Upper lobe of left lung (tissue), 4 donors: Measurements from ENCODE around the gene SLC35G1.

Source experiments
- EP300 ChIP-seq, 4 donors: sonication (generic); formaldehyde crosslinking; IDR thresholded peaks; one replicate each; pipeline ENCODE4 v1.5.1; 2017; ENCODE audit warnings: antibody characterized with exemption in 4 of 4, control low read depth in 2 of 4
- POLR2A ChIP-seq, 4 donors: fragments of 450-650 bp; IDR thresholded peaks; one replicate each; pipeline ENCODE4 v1.5.1; 2016 to 2017; ENCODE audit warnings: antibody characterized with exemption in 4 of 4, mild to moderate bottlenecking in 2 of 4
- POLR2AphosphoS5 ChIP-seq, 2 donors: sonication (generic); formaldehyde crosslinking; IDR thresholded peaks; one replicate each; pipeline ENCODE4 v1.5.1; 2017; ENCODE audit warnings: antibody characterized with exemption in 2 of 2
- TF ChIP-seq, protein P1 (sequence below), 6 experiments: fragments of 450-650 bp in 4 of 6; fragments of 200-600 bp in 2 of 6; sonication (generic) in 2 of 6; IDR thresholded peaks; one replicate each; pipeline ENCODE4 v1.5.1; 2016 to 2019; ENCODE audit warnings: antibody characterized with exemption in 6 of 6

DNA sequence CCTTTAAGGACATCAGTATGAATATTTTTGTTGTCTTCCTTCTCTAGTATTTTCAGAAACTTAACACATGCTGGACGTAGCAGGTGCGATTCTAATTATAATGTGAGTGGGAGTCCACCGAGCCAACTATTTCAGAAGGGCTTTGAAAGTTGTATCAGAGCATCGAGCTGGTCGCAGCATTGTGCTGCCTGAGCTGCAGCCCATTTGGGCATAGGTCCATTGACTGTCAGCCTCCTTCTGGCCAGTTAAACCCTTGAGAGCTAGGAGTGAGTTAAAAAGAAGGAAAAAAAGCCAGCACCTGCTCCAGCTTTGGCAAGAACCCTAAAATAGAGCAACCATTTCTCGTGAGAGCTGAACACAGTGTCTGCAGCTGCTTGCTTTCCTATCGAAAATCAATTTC lies 47.8 kb downstream of the SLC35G1 start:
- TF ChIP-seq, protein P1, sequence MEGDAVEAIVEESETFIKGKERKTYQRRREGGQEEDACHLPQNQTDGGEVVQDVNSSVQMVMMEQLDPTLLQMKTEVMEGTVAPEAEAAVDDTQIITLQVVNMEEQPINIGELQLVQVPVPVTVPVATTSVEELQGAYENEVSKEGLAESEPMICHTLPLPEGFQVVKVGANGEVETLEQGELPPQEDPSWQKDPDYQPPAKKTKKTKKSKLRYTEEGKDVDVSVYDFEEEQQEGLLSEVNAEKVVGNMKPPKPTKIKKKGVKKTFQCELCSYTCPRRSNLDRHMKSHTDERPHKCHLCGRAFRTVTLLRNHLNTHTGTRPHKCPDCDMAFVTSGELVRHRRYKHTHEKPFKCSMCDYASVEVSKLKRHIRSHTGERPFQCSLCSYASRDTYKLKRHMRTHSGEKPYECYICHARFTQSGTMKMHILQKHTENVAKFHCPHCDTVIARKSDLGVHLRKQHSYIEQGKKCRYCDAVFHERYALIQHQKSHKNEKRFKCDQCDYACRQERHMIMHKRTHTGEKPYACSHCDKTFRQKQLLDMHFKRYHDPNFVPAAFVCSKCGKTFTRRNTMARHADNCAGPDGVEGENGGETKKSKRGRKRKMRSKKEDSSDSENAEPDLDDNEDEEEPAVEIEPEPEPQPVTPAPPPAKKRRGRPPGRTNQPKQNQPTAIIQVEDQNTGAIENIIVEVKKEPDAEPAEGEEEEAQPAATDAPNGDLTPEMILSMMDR (IDR thresholded peaks at IDR 0.05), result no peak
- no peak for TF ChIP-seq POLR2AphosphoS5 (IDR thresholded peaks at IDR 0.05)
- no peak for TF ChIP-seq POLR2A (IDR thresholded peaks at IDR 0.05)
- no peak for TF ChIP-seq EP300 (IDR thresholded peaks at IDR 0.05)
